H9 (cell line): ENCODE results near the gene ANKRD35. TPM values are rescaled to one million over a fixed set of nuclear protein-coding genes. Genes with fewer than 3 reads are reported as not detected.

ENCODE experiments used
- DNase-seq: peaks from one replicate; pipeline ENCODE4 v3.0.0-alpha.2; 2017
- H2AFZ ChIP-seq: one replicate; pipeline ENCODE4 v1.6.1; 2013; ENCODE audit warnings: mild to moderate bottlenecking, low read length, control low read depth, moderate library complexity
- H2AK5ac ChIP-seq: 2 replicates; pipeline ENCODE4 v1.6.1; 2013; ENCODE audit warnings: low read length, control low read depth, mixed read lengths; ENCODE audit not compliant: insufficient read length
- H2BK120ac ChIP-seq: one replicate; pipeline ENCODE4 v1.6.1; 2013; ENCODE audit warnings: low read depth, mild to moderate bottlenecking, low read length, control low read depth, inconsistent platforms; ENCODE audit not compliant: poor library complexity, severe bottlenecking
- H2BK12ac ChIP-seq: 2 replicates; pipeline ENCODE4 v1.6.1; 2013; ENCODE audit warnings: low read length, control low read depth, mixed read lengths, low read depth; ENCODE audit not compliant: insufficient read length
- H2BK15ac ChIP-seq: 2 replicates; pipeline ENCODE4 v1.6.1; 2013; ENCODE audit warnings: low read depth, low read length, control low read depth
- H2BK20ac ChIP-seq: one replicate; pipeline ENCODE4 v1.6.1; 2013; ENCODE audit warnings: low read depth, mild to moderate bottlenecking, low read length, control low read depth, inconsistent platforms; ENCODE audit not compliant: poor library complexity, severe bottlenecking
- H2BK5ac ChIP-seq: 2 replicates; pipeline ENCODE4 v1.6.1; 2013; ENCODE audit warnings: low read length, control low read depth, mixed read lengths; ENCODE audit not compliant: insufficient read length
- H3K14ac ChIP-seq: 2 replicates; pipeline ENCODE4 v1.6.1; 2013; ENCODE audit warnings: low read length, control low read depth; ENCODE audit not compliant: insufficient read depth
- H3K18ac ChIP-seq: 2 replicates; pipeline ENCODE4 v1.6.1; 2013; ENCODE audit warnings: low read depth, mild to moderate bottlenecking, mixed read lengths, low read length, control low read depth; ENCODE audit not compliant: insufficient read length
- H3K23ac ChIP-seq: 2 replicates; pipeline ENCODE4 v1.6.1; 2013; ENCODE audit warnings: low read length, control low read depth, mixed read lengths, low read depth; ENCODE audit not compliant: insufficient read length
- H3K23me2 ChIP-seq: 2 replicates; pipeline ENCODE4 v1.6.1; 2013; ENCODE audit warnings: low read depth, mild to moderate bottlenecking, mixed read lengths, low read length, control low read depth; ENCODE audit not compliant: insufficient read length, poor library complexity, severe bottlenecking
- H3K27ac ChIP-seq: 2 replicates; pipeline ENCODE4 v1.5.1; 2013; ENCODE audit warnings: low read length, control low read depth, mixed read lengths, low read depth; ENCODE audit not compliant: insufficient read length
- H3K27me3 ChIP-seq: 2 replicates; pipeline ENCODE4 v1.6.1; 2013; ENCODE audit warnings: low read length, control low read depth, inconsistent platforms; ENCODE audit not compliant: insufficient read depth
- H3K4ac ChIP-seq: 2 replicates; pipeline ENCODE4 v1.6.1; 2013; ENCODE audit warnings: low read depth, mild to moderate bottlenecking, control low read depth, inconsistent platforms, low read length, moderate library complexity
- H3K4me1 ChIP-seq: 2 replicates; pipeline ENCODE4 v1.6.1; 2013; ENCODE audit warnings: low read length, control low read depth, inconsistent platforms; ENCODE audit not compliant: insufficient read depth
- H3K4me2 ChIP-seq: 2 replicates; pipeline ENCODE4 v1.6.1; 2013; ENCODE audit warnings: low read length, control low read depth, mixed read lengths; ENCODE audit not compliant: insufficient read length, insufficient read depth
- H3K56ac ChIP-seq: 2 replicates; pipeline ENCODE4 v1.6.1; 2013; ENCODE audit warnings: low read depth, mild to moderate bottlenecking, mixed read lengths, low read length, control low read depth; ENCODE audit not compliant: insufficient read length
- H3K79me1 ChIP-seq: 2 replicates; pipeline ENCODE4 v1.6.1; 2013; ENCODE audit warnings: low read depth, mild to moderate bottlenecking, moderate library complexity, low read length, control low read depth, inconsistent platforms; ENCODE audit not compliant: insufficient read depth, poor library complexity, severe bottlenecking
- H3K79me2 ChIP-seq: 2 replicates; pipeline ENCODE4 v1.6.1; 2013; ENCODE audit warnings: low read length, control low read depth, inconsistent platforms; ENCODE audit not compliant: insufficient read depth
- H3K9ac ChIP-seq: 2 replicates; pipeline ENCODE4 v1.6.1; 2013; ENCODE audit warnings: low read length, control low read depth, mixed read lengths; ENCODE audit not compliant: insufficient read length; ENCODE audit errors: extremely low read depth
- H3K9me3 ChIP-seq: one replicate; pipeline ENCODE4 v1.6.1; 2013; ENCODE audit warnings: low read depth, low read length, inconsistent platforms; ENCODE audit not compliant: control insufficient read depth
- H3T11ph ChIP-seq: one replicate; pipeline ENCODE4 v1.6.1; 2013; ENCODE audit warnings: mild to moderate bottlenecking, low read length, control low read depth, inconsistent platforms
- H4K20me1 ChIP-seq: one replicate; pipeline ENCODE4 v1.6.1; 2013; ENCODE audit not compliant: control insufficient read depth, insufficient read length, insufficient read depth
- H4K5ac ChIP-seq: 2 replicates; pipeline ENCODE4 v1.6.1; 2013; ENCODE audit warnings: low read depth, mild to moderate bottlenecking, mixed read lengths, low read length, control low read depth; ENCODE audit not compliant: insufficient read length
- H4K8ac ChIP-seq: replicated peaks from 2 replicates; pipeline ENCODE4 v1.6.1; 2013; ENCODE audit warnings: low read length, control low read depth, mixed read lengths, low read depth; ENCODE audit not compliant: insufficient read length
- H4K91ac ChIP-seq: 2 replicates; pipeline ENCODE4 v1.6.1; 2013; ENCODE audit warnings: low read depth, mild to moderate bottlenecking, moderate library complexity, mixed read lengths, low read length, control low read depth; ENCODE audit not compliant: insufficient read length
- H3K27ac Mint-ChIP-seq, 3 experiments: 2 replicates in 2 of 3; 3 replicates in 1 of 3; pipeline ENCODE4 v1.8.0; 2020 to 2021; ENCODE audit warnings: mixed read lengths in 3 of 3, mild to moderate bottlenecking in 1 of 3, moderate library complexity in 1 of 3
- H3K27me3 Mint-ChIP-seq: 2 replicates; pipeline ENCODE4 v1.8.0; 2021; ENCODE audit warnings: low read depth, mild to moderate bottlenecking, moderate library complexity, mixed read lengths
- H3K36me3 Mint-ChIP-seq, 3 experiments: 2 replicates in 2 of 3; 3 replicates in 1 of 3; pipeline ENCODE4 v1.8.0; 2020 to 2021; ENCODE audit warnings: low read depth in 3 of 3, mixed read lengths in 3 of 3; ENCODE audit not compliant: insufficient read depth in 1 of 3
- H3K4me1 Mint-ChIP-seq, 2 experiments: 2 replicates each; pipeline ENCODE4 v1.8.0; 2020; ENCODE audit warnings: mixed read lengths in 2 of 2
- H3K4me3 Mint-ChIP-seq, 2 experiments: 2 replicates in 1 of 2; 3 replicates in 1 of 2; pipeline ENCODE4 v1.8.0; 2020 to 2021; ENCODE audit warnings: mild to moderate bottlenecking in 2 of 2, mixed read lengths in 2 of 2, moderate library complexity in 1 of 2
- H3K9me3 Mint-ChIP-seq, 2 experiments: 2 replicates in 1 of 2; 3 replicates in 1 of 2; pipeline ENCODE4 v1.8.0; 2020; ENCODE audit warnings: mild to moderate bottlenecking in 2 of 2, mixed read lengths in 2 of 2, moderate library complexity in 1 of 2
- CTCF ChIP-seq: fragments of 200-600 bp; sonication (generic); conservative IDR thresholded peaks from 3 replicates; pipeline ENCODE4 v1.8.0; 2021; ENCODE audit warnings: antibody characterized with exemption, mild to moderate bottlenecking
- WGBS: extraction: QIAGEN DNeasy Blood & Tissue Kit; methylation state at CpG from one replicate; pipeline ENCODE4 v1.1.7; 2013; ENCODE audit warnings: missing lambda C conversion rate, low lambda C conversion rate, mixed read lengths; ENCODE audit not compliant: insufficient read length; ENCODE audit errors: extremely low coverage; 5-methylcytosine and 5-hydroxymethylcytosine counted together
- total RNA-seq: library from RNA; stranded (reverse); gene quantifications from 2 replicates; pipeline ENCODE4 v1.2.1, GENCODE V29; 2021

ANKRD35 gene
- total RNA-seq, 1 experiment from 2014 or later, result 0.28 TPM

GRCh38 chr1:145878724-145879123 lies 6.9 kb downstream of the ANKRD35 start:
- Histone ChIP-seq H4K20me1 (no peaks in the 10 kb centered on the region), H3K27ac (no peak overlapping the region), H3K56ac (no peak overlapping the region), H2BK15ac (no peak overlapping the region), H3T11ph (no peak overlapping the region), H3K27me3 (no peaks in the 10 kb centered on the region; the same call in 1 of the 2 replicates), H2BK120ac (no peak overlapping the region), H3K4me2 (no peak overlapping the region), H4K5ac (no peak overlapping the region), H3K4me1 (peaks cover 7% of the 10 kb centered on the region; the same call in 1 of the 2 replicates), H3K23me2 (no peaks in the 10 kb centered on the region), H3K23ac (no peak overlapping the region), H3K14ac (no peak overlapping the region), H2AFZ (no peak overlapping the region), H2BK5ac (no peak overlapping the region), H2AK5ac (no peak overlapping the region), H4K91ac (no peak overlapping the region), H4K8ac (no peak overlapping the region), H2BK20ac (no peak overlapping the region), H3K9ac (no peak overlapping the region), H3K9me3 (no peaks in the 10 kb centered on the region), H3K79me2 (no peaks in the 10 kb centered on the region), H3K79me1 (no peaks in the 10 kb centered on the region), H3K4ac (no peak overlapping the region), H3K18ac (no peak overlapping the region), H2BK12ac (no peak overlapping the region)
- Mint-ChIP-seq H3K27me3 (peaks cover 42% of the 10 kb centered on the region), H3K36me3 (no peaks in the 10 kb centered on the region), H3K27ac (no peak overlapping the region; a peak in 1 of 7 replicates), H3K4me3 (no peak overlapping the region), H3K4me1 (peaks cover 31 to 34% of the 10 kb centered on the region in 2 experiments), H3K9me3 (no peaks in the 10 kb centered on the region)
- DNase-seq, result no peak
- no peak for TF ChIP-seq CTCF
- WGBS, result no CpG with 5 or more reads among the region's 2 CpGs
